ENCODE data around the gene ASB16.
"Not testable (repeated sequence)": the region's sequence is repeated elsewhere in the genome, so short reads cannot be mapped to it uniquely, and the experiment has no call there.

The ASB16 gene, protein sequence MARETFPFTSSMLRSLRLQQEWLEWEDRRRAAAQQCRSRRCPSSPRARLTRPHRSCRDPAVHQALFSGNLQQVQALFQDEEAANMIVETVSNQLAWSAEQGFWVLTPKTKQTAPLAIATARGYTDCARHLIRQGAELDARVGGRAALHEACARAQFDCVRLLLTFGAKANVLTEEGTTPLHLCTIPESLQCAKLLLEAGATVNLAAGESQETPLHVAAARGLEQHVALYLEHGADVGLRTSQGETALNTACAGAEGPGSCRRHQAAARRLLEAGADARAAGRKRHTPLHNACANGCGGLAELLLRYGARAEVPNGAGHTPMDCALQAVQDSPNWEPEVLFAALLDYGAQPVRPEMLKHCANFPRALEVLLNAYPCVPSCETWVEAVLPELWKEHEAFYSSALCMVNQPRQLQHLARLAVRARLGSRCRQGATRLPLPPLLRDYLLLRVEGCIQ

DNA sequence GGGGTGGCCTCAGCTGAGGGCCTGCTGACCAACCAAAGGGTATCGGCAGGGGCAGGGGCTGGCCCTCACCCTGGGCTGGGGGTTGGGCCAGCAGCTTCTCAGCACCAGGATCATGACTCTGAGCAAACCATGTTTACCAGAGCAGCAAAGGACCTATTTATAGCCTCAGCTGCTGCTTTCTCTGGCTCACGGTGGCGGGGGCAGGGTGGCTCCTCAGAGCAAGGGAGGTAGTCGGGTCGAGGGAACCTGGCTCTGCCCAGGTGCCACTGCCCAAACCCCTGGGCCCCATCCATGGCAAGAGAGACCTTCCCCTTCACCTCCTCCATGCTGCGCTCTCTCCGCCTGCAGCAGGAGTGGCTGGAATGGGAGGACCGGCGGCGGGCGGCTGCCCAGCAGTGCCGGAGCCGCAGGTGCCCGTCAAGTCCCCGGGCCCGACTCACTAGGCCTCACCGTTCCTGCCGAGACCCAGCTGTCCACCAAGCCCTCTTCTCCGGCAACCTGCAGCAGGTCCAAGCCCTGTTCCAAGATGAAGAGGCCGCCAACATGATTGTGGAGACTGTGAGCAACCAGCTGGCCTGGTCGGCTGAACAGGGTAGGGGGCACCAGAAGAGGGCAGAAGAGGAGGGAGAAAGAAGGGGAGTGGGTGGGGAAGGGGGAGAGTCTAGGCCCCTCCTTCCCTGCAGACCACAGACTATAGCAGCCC is at the start of gene ASB16:
TSS of gene ASB16 (plus strand) at position 206 of the 703 bp plus-strand sequence. CDS start at position 292, 86 bp downstream.
- no peak for DNase-seq

DNA sequence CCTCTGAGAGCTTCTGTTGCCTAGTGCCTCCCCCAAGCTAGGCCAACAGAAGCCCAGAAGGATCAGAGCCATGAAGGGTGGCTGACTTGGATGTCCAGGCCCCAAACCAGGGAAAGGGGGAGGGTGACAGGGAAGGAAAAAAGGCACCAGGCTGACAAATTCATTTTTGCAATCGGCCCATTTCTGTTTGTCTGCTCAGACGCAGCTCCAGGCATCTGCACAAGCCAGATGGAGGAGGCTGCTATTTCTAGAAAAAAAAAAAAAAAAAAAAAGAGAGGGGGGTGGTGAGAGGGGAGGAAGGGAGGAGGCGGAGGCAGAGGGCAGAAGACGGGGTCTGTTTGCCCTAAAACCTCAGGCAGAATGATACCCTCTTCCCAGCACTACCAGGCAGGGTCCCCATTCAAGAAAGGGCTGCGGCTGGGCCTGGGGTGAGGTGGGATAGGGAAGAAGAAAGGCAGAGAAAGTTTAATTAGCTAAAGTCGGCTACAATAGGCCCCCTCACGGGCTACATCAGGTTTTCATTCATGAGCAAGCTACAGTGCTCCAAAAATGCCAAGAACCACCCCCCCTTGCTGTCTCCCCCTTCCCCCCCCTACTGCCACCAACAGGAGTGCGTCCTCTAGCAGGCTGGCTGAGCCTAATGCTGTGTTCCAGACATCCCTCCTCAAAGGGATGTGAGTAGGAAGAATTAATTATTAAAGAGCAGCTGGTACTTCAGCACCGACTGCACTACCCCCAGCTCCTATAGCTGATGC is 49.5 kb upstream of the ASB16 start:
- no peak for DNase-seq

DNA sequence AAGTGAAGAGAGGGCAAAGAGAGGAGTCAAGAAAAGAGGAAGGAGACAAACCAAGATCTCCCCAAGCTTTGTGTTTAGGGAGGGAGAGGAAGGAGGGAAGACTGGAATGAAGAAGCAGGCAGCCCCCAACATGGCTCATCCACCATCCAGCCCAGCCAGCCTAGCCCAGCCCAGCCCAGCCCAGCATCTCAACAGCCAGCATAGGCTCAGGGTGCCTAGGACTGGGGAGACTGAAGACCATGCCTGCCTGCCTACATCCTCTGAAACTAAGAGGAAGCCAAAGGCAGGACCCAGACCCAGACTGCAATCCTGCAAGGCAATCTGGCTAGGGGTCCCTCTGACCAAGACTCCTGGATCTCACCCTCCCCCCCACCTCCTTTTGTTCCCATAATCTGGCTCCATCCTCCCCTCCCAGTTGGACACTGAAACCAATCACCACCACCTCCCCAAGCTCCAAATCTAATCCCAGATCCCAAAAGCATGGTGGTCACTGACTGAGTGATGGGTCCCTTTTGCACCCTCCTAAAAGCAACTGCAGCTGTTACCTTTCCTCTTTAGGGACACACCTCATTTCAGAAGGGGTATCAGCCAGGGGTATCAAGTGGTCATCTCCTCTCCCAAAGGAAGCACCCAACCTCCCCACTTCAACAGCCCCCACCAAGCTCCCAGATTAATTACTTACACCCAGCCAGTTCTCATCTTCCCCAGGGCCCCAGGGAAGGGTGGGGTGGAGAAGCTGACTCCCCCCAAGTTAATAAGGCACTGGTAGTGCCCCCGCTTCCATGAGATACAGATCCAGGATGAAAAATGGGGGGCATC is 48.3 kb upstream of the ASB16 start:
- no peak for DNase-seq

DNA sequence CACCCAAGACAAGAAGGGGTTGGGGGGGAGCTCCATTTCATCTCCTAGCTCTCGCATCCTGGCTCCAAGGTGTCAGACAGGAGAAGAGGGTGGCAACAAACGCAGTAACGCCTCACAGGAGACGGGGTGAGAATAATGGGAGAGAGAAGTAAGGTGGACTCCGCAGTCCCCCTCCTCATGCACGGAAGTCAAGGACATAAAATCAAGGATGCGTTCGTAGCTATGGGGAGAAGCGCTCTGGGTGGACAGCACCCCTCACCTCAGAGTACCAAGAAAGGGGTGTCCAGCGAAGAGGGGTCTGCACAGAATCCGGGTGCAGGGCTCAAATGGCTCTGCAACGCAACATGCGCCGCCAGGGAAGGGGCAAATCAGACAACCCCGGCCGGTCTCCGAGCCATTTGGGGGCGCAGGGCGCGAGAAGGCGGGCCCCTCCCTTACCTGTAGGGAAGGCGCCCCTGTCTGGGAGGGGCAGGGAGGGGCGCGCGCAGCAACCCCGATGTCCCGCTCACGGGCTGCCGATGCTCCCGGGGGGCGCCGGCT is 47.6 kb upstream of the ASB16 start:
- no peak for DNase-seq

DNA sequence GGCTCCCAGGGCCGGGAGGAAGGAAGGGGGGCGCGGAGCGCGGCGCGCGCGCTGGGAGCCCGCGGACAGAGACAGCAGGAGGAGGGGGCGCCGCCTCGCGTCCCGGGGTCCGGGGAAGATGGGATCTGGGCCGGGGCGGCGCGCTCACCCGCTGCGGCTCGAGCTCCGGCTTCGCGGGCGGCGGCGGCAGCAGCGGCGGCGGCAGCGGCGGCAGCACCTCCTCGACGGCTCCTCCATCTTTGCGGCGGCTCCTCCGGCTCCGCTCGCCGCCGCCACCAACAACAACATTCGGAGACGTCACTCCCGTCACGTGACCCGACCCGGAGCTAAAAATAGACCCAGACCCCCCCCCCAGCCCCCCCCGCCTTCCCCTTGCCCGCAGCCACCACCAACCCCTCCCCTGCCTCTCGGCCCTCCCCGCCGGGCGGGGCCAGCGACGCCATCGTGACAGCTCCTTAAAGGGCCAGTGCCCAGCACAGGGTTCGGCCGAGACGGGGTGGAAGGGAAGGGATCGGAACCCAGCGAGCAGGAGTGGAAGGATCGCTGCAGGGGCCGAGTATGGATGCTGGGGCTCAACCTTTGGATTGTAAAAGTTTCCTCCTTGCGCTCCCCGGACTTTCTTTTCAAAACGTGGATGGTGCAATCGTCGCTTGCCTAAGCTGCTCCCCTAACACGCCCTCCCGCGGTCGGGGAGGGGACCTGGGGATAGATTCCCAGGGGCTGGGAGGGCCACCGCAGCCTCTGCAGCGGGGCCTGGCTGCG is 47.0 kb upstream of the ASB16 start, which contains the start of gene HDAC5:
TSS of gene HDAC5 (minus strand) at position 286 of the 762 bp plus-strand sequence. CDS start 6,126 bp downstream, outside the sequence.
- DNase-seq = peak; percentile 47

DNA sequence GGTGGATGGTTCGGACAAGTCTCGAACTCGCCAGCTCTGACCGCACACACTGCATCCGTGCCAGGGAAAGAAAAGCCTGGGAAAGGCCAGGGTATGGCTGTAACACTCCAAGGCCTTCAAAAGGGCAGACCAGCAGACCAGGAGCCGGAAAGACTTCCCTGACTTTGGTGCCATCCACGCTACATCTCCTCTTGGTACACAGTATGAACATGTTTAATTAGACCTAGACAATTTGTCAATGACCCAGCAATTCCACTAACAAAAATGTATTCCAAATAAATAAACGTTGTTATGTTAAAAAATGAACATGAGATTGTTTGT is 46.4 kb upstream of the ASB16 start:
- DNase-seq = no peak

DNA sequence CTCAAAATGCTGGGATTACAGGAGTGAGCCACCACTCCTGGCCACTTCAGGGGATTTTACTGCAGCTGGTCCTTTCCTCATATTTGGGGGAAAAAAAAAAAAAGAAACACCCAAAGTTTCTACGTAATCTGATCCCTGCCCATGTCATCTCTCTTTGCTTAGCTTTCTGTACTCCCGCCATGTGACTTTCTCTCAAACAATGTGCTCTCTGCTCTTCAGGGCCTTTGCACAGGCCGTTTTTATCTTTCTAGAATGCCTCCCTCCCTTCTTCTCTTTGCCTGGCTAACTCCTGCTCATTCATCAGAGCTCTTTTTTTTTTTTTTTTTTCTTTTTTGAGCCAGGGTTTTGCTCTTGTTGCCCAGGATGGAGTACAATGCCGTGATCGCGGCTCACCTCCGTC is 42.1 kb upstream of the ASB16 start:
- no peak for DNase-seq

DNA sequence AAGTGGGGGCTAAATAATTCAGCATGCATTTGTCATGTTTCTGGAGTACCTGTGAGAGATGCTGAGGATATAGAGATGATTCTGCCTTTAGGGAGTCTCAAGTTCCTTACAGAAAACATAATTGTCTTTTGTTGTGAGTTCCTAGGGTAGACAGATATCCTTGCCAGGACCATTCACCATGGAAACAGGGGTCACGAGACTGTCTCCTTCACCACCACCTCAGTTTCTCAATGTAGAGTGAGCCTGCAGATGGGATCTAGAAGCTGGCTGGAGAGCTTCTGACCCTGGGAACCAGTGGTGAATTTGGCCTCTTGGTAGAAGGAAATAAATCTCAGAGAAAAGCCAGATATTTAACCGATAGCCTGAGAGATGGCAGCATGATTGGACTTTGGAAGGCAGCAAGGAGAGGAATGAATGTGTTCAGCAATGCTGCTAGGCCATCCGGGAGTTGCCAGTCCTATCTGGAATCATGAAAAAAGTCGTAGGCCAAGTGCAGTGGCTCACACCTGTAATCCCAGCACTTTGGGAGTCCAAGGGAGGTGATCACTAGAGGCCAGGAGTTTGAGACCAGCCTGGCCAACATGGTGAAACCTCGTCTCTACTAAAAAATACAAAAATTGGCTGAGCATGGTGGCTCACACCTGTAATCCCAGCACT is 39.7 kb upstream of the ASB16 start:
- DNase-seq = no peak

DNA sequence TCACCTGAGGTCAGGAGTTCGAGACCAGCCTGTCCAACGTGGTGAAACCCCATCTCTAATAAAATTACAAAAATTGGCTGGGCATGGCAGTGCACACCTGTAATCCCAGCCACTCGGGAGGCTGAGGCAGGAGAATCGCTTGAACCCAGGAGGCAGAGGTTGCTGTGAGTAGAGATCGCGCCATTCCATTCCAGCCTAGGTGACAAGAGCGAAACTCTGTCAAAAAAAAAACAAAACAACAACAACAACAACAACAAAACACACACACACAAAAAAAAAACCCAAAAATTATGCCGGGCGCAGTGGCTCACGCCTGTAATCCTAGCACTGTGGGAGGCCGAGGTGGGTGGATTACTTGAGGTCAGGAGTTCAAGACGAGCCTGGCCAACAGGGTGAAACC is 39.1 kb upstream of the ASB16 start:
- not testable (repeated sequence) for DNase-seq

DNA sequence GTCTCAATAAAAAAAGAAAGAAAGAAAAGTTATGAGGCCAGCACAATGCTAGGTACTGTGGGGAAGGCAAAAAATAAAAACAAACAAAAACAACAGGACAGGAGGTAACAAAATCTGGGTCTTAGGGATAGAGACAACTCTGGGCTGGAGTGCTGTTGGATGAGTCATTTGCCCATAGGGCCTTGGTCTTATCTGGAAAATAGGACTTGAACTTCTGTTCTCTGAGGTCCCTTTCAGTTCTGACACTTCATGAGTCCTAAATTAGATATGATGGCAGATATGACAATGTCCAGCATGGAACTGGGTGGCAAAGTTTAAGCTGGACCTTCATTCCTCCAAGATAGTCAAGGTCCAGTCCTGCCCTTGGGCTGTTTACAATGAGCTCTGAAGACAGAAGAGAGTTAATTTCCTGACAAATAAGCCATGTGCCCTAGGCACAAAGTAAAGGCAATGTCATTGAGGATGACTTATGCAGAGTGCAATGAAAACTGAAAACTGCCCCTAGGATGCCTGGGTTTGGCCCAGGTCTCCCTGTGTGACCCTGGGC is 38.2 kb upstream of the ASB16 start:
- DNase-seq = no peak

DNA sequence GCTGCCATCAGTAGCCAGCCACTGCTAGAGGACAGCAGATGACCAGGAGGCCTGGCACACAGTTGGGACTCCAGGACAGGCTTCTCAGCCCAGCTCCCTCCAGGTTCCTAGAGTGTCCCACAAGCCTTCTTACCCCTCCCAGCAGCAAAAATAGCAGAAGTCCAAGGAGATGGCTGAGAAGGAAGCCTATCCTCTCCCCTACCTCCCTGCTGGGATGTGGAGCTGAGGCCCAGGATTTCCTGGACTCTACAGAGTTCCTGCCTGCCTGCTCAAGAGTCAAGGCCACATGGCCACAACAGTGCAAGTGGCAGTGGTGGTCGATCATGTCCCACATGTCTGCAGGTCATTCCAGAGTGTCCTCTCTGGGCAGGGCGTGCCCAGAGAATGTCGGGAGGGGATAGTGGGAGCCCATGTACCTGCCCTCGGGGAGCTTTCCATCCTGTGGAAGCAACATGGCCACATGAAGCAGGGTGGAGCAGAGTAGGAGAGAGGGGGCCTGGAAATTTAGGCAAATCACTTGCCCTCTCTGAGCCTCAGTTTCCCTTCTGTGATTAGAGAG is 36.5 kb upstream of the ASB16 start:
- DNase-seq = no peak

DNA sequence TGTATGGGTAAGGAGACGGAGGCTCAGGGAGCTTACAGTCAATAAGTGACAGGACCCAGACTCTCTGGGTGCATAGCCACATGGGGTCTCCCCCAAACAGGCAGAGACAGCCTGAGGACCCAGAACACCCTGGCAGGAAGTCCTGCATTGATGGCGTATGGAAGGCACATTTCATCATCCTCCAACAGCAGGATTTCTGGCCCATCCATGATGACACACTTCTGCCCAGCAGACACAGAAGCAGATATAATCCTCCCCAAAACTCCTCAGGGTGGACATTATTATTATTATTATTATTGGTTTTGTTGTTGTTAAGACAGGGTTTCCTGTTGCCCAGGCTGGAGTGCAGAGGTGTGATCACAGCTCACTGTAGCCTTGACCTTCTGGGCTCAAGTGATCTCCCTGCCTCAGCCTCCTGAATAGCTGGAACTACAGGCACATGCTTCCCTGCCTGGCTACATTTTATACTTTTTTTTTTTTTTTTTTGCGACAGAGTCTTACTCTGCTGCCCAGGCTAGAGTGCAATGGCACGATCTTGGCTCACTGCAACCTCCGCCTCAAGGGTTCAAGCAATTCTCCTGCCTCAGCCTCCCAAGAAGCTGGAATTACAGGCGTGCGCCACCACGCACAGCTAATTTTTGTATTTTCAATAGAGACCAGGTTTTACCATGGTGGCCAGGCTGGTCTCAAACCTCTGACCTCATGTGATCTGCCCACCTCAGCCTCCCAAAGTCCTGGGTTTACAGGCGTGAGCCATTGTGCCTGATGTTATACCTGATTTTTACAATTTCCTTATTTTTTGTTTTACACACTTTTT is 35.5 kb upstream of the ASB16 start:
- DNase-seq = no peak

DNA sequence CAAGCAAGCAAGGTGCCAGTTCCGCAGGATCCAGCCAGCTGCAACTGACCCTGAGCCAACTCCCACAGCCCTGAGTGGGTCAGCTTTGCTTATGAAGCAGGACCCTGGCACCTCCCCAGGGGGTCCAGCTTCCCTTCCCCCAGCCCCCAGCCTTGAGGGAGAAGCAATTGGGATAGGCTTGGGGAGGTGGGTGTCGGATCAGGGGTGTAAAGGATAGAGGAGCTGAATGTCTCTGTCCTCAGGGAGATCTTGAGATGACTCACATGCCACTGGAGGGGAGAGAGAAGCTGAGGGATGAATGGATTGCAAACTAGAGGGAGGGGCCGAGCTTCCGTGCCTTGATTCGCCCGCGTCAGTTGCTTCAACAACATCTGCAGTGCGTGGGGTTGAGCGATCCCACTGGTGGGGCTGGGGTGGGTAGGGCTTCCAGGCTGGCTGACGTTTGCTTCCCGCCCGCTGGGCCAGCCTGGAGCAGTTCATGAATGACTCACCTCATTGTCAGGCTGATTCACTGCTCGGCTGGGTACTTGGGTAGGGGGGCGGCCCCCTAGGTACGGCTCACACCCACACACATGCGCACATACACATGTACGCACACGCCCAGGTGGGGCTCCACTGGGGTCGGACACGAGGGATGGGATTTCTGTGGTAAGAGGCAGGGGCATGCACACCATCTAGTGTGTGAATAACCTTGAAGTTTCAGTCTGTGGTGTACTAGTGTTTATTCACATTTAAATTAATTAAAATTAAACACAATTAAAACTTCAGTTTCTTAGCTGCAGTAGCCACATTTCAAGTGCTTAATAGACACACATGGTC is 32.4 kb upstream of the ASB16 start:
- peak; percentile 22 for DNase-seq

DNA sequence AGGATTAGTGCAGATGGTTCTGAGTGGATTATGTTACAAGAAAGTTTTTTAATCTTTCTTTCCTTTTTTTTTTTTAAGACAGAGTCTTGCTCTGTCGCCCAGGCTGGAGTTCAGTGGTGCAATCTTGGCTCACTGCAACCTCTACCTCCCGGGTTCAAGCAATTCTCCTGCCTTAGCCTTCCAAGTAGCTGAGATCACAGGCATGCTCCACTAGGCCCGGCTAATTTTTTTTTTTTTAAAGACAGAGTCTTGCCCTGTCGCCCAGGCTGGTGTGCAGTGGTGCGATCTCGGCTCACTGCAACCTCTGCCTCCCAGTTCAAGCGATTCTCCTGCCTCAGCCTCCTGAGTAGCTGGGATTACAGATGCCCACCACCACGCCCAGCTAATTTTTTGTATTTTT is 26.6 kb upstream of the ASB16 start:
- DNase-seq = not testable (repeated sequence)

DNA sequence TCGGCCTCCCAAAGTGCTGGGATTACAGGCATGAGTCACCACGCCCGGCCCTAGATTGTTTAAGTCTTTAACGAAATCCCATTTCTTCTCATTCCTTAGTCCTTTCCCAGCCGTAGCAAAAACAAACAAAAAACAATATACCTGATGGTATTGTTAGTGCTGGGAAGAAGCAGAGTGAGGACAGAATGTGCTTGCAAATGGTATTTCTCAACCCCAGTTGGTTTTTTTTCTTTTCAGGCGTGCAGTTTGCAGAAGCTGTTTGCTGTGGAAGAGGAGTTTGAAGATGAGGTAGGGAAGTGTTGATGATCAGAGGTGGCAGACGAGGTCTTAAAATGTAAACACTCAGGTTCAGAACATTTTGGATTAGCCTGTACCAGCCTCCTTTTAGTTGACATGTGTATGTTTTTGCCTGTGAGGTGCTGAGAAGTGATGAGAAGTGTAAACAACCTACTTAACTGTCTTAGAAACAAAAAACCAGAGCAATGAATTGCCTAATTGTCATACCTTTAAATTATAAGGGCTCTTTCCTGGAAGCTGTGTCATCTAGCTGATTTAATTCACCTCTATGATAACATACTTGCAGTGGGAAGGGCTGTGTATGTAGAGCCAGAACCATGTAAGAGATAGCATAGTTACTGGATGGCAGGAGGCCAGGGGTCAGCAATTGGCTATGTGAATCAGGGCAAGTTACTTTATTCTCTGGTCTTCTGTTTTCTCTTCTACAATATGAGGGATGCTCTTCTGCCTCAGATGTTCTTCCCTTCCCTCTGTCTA is 25.4 kb upstream of the ASB16 start:
- no peak for DNase-seq

DNA sequence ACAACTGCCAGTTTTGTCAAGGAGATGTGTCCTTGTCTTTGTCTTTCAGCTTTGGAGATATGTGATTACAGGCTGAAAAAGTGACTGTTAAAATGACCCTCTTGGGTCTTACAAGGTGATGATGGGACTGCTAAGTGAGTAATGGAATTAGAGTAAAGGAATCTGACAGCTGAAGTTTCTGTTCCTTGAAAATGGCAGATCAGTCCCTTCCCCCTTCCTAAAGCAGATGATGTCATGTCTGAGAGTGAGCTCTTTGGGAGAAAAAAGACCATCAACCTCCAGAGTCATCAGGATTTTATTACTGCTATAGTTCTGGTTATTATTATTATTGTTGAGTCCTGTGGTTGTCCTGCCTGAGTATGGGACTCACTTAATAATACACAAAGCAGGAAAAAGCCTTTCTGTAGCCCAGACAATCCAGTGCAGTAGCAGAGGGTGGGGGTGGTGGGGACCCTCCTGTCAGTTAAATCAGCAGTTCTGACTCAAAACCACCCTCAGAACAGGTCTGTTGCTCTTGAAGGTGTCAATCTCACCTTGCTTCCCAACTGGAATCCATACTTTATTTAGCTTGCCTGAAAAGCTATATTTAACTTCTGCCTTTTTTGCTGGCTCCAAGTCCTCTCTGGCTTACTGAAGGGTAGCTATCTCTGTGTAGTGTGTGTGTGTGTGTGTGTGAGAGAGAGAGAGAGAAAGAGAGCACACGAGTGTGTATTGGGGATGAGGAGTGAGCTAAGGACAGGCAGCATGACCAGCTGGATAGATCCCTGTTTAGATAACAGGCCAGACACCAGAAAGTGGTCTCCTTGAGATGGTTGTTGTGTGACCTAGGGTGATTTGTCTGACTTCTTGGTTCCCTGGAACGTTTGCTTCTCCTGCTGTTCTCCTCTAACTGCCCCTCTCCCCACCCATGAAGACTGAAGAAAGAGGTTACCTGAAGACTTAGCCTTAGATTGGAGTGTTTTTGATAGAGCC is 23.8 kb upstream of the ASB16 start:
- no peak for DNase-seq

Data from NCI-H2081 treated with DMSO at 0.1 percent for 48 hours (cell line).